Right atrium auricular region (tissue), 2 donors: ENCODE measurements around the gene EPS8L1. TPM values are rescaled to one million over a fixed set of nuclear protein-coding genes. Genes with fewer than 3 reads are reported as not detected.

Experiments used
- DNase-seq: peaks from one replicate; pipeline ENCODE4 v3.0.0-alpha.2; 2019; ENCODE audit warnings: low spot score
- H3K27ac ChIP-seq, 2 donors: fragments of 200-600 bp; sonication (generic); 1 replicate in 1 of 2; 2 replicates in 1 of 2; pipeline ENCODE4 v1.5.1; 2016 to 2019
- H3K27me3 ChIP-seq, 2 donors: fragments of 200-600 bp; sonication (generic); one replicate each; pipeline versions ENCODE4 v1.5.1 to v1.6.0; 2017 to 2019
- H3K36me3 ChIP-seq: fragments of 200-600 bp; sonication (generic); one replicate; pipeline ENCODE4 v1.5.1; 2016
- H3K4me1 ChIP-seq, 2 donors: fragments of 200-600 bp; sonication (generic); one replicate each; pipeline versions ENCODE4 v1.5.1 to v1.6.0; 2017 to 2019
- H3K4me3 ChIP-seq, 2 donors: fragments of 200-600 bp; sonication (generic); 1 replicate in 1 of 2; 2 replicates in 1 of 2; pipeline ENCODE4 v1.5.1; 2017 to 2019; ENCODE audit warnings: mild to moderate bottlenecking in 1 of 2, moderate library complexity in 1 of 2
- H3K9me3 ChIP-seq, 2 donors: fragments of 200-600 bp; sonication (generic); one replicate each; pipeline ENCODE4 v1.5.1; 2019
- CTCF ChIP-seq, 2 donors: fragments of 200-600 bp; sonication (generic); IDR thresholded peaks; one replicate each; pipeline ENCODE4 v1.5.1; 2019; ENCODE audit warnings: antibody characterized with exemption in 2 of 2
- total RNA-seq, 2 donors: library from RNA; depleted of rRNA; stranded (reverse); fragments of >200 nt; gene quantifications; one replicate each; pipeline ENCODE4 v1.1.0, GENCODE V29; 2016

The EPS8L1 gene
- total RNA-seq, 2 donors from 2014 or later = 6.7 to 13.8 TPM

DNA sequence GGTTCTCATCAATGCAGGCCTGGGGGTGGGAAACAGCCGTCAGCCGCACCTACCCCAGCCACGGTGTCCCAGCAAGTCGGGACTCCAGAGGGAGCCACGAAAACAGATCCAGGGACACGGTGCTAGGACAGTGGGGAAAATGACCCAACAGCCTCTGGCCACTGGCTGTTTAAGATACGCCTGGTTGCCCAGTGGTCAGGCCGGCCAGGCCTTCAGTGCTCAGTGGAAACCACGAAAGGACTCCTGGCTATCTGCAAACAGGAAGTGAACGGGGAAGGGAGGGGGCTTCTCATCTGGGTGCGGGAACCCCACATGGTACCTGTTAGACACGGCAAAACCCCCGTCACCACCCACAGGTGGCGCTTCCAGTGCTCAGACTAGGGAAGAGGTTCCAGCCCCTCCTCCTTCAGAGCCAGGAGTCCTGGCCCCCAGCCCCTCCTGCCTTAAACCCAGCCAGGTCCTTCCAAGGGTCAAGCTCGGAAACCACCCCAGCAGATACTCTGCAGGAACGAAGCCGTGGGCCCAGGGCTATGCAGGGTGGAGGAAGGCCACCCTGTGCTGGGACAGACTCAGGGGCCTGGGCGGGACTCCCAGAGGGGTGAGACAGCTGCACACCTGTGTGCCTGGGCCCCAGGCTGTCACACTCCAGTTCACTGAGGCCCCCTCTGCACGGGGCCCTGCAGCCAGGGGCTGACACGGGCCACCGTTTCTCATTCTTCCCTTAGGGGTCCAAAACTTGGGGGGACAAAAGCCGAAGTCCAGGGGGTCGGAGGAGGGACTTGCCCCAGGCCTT lies 37.3 kb downstream of the EPS8L1 start:
- TF ChIP-seq CTCF (IDR thresholded peaks at IDR 0.05) = no peak
- H3K36me3 ChIP-seq = peaks cover 29% of the 10 kb centered on the region
- DNase-seq = no peak
- H3K27me3 ChIP-seq = no peaks in the 10 kb centered on the region
- peak overlapping the region; percentile 96 to 97 for H3K27ac ChIP-seq
- peaks cover 0 to 55% of the 10 kb centered on the region in 2 donors for H3K4me1 ChIP-seq
- H3K4me3 ChIP-seq = peak overlapping the region in 1 of 2 donors; percentile 30
- no peaks in the 10 kb centered on the region for H3K9me3 ChIP-seq

DNA sequence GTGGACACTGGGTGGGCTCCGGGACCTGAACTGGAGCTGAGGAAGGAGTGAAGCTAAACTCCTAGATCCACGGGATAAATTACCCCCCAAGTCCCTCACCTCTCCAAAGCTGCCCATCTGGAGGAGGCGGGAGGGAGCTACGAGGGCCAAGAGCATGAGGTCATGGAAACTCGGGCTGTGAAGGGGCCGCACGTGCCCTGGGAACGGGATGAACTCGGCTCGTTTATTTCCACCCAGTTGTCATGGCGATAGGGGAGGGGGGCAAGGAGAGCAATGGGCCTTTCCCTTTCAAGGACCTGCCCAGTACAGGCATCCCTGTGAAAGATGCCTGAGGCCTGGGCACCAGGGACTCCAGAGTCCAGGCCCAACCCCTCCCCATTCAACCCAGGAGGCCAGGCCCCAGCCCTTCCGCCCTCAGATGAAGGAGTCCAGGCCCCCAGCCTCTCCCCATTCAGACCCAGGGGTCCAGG lies 37.9 kb downstream of the EPS8L1 start:
- Histone ChIP-seq H3K27me3 (no peaks in the 10 kb centered on the region), H3K9me3 (no peaks in the 10 kb centered on the region), H3K4me1 (peaks cover 0 to 61% of the 10 kb centered on the region in 2 donors), H3K27ac (peak overlapping the region; percentile 96 to 97), H3K4me3 (peak overlapping the region in 1 of 2 donors; percentile 30), H3K36me3 (peaks cover 29% of the 10 kb centered on the region)
- no peak for TF ChIP-seq CTCF (IDR thresholded peaks at IDR 0.05)
- DNase-seq = peak; percentile 97

- Histone ChIP-seq H3K27ac (peak overlapping the region; percentile 96 to 97), H3K9me3 (no peaks in the 10 kb centered on the region), H3K4me3 (peak overlapping the region in 1 of 2 donors; percentile 0), H3K4me1 (peaks cover 0 to 61% of the 10 kb centered on the region in 2 donors), H3K36me3 (peaks cover 21% of the 10 kb centered on the region), H3K27me3 (no peaks in the 10 kb centered on the region)
- no peak for TF ChIP-seq CTCF (IDR thresholded peaks at IDR 0.05)
- DNase-seq = no peak
Measured at GRCh38 chr19:55114566-55115145, 39.0 kb downstream of the EPS8L1 start.

DNA sequence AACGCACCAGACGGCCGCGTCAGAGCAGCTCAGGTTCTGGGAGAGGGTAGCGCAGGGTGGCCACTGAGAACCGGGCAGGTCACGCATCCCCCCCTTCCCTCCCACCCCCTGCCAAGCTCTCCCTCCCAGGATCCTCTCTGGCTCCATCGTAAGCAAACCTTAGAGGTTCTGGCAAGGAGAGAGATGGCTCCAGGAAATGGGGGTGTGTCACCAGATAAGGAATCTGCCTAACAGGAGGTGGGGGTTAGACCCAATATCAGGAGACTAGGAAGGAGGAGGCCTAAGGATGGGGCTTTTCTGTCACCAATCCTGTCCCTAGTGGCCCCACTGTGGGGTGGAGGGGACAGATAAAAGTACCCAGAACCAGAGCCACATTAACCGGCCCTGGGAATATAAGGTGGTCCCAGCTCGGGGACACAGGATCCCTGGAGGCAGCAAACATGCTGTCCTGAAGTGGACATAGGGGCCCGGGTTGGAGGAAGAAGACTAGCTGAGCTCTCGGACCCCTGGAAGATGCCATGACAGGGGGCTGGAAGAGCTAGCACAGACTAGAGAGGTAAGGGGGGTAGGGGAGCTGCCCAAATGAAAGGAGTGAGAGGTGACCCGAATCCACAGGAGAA lies 39.9 kb downstream of the EPS8L1 start:
- Histone ChIP-seq H3K4me3 (peak overlapping the region; percentile 80 to 88), H3K4me1 (peaks cover 0 to 61% of the 10 kb centered on the region in 2 donors), H3K27ac (peak overlapping the region; percentile 96 to 97), H3K27me3 (no peaks in the 10 kb centered on the region), H3K9me3 (no peaks in the 10 kb centered on the region), H3K36me3 (peaks cover 12% of the 10 kb centered on the region)
- no peak for TF ChIP-seq CTCF (IDR thresholded peaks at IDR 0.05)
- no peak for DNase-seq

- peak; percentile 85 for DNase-seq
- no peaks in the 10 kb centered on the region for H3K9me3 ChIP-seq
- H3K27ac ChIP-seq = peak overlapping the region; percentile 96 to 97
- no peaks in the 10 kb centered on the region for H3K27me3 ChIP-seq
- TF ChIP-seq CTCF (IDR thresholded peaks at IDR 0.05) = no peak
- H3K36me3 ChIP-seq = peaks cover 11% of the 10 kb centered on the region
- peaks cover 0 to 60% of the 10 kb centered on the region in 2 donors for H3K4me1 ChIP-seq
- H3K4me3 ChIP-seq = peak overlapping the region; percentile 80 to 88
Measured at GRCh38 chr19:55116232-55116858, 40.7 kb downstream of the EPS8L1 start.
